Measurements from ENCODE around the gene SPATA31A7. TPM values are rescaled to one million over a fixed set of nuclear protein-coding genes. Genes with fewer than 3 reads are reported as not detected.

SPATA31A7 gene
- not detected in 2 replicates for total RNA-seq

DNA sequence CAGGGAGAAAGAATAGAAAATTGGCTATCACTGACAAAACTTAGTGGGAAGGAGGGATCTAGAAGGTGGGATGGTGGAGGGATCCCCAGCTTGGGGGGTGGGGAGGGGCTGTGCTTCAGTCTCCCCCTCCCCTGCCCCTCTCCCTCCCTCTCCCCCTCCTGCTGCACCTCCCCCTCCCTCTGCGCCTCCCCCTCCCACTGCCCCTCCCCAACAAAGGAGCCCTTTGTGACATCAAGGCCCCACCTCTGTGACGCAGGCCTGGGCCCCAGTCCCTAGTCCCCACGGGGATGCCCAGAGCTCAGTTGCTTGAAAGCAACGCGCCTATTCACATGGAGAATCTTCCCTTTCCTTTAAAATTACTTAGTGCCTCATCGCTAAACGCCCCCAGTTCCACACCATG is at the start of gene SPATA31A7:
TSS of gene SPATA31A7 (plus strand) at position 301 of the 400 bp plus-strand sequence. CDS start at position 330, 29 bp downstream.

